GM12864 (cell line): ENCODE measurements around the gene ANGPTL8.

Experiments used
- DNase-seq: peaks from one replicate; pipeline ENCODE4 v3.0.0-alpha.2; 2011; ENCODE audit warnings: low read depth
- H3K4me3 ChIP-seq: 2 replicates; pipeline ENCODE4 v1.5.1; 2011; ENCODE audit warnings: mild to moderate bottlenecking, low read depth, low read length, control low read depth
- TF ChIP-seq, protein P1 (sequence below): IDR thresholded peaks from 2 replicates; pipeline ENCODE4 v1.5.1; 2011; ENCODE audit warnings: low read depth, mild to moderate bottlenecking, moderate library complexity, low read length, control low read depth, inconsistent platforms; ENCODE audit errors: missing control alignments

ANGPTL8 gene

DNA sequence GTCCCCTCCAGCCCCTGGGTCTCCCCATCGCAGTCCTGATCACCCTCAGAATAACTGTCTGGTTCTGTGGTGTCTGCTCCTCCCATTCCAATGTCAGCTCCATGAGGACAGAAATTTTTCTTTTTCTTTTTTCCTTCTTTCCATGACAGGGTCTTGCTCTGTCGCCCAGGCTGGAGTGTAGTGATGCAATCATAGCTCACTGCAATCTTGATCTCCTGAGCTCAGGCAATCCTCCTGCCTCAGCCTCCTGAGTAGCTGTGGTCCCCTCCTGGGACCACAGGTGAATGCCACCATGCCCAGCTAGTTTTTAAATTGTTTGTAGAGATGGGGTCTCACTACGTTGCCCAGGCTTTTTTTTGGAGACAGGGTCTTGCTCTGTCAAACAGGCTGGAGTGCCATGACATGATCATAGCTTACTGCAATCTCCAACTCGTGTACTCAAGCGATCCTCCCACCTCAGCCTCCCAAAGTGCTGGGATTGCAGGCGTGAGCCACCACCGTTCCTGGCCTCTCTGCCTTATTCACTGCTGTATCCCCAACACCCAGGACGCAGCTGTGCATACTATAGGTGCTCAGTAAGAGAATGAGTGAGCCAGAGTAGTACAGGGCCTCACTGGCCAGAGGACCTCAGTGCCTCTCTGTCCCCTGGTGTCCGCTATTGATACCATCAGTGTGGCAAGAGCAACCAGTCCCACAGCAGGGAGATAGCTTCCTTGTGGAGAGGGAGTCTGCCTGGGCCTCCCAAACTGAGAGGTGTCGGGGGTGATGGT is 28.1 kb downstream of the ANGPTL8 start:
- no peak overlapping the region for H3K4me3 ChIP-seq
- DNase-seq: no peak
- TF ChIP-seq, protein P1, sequence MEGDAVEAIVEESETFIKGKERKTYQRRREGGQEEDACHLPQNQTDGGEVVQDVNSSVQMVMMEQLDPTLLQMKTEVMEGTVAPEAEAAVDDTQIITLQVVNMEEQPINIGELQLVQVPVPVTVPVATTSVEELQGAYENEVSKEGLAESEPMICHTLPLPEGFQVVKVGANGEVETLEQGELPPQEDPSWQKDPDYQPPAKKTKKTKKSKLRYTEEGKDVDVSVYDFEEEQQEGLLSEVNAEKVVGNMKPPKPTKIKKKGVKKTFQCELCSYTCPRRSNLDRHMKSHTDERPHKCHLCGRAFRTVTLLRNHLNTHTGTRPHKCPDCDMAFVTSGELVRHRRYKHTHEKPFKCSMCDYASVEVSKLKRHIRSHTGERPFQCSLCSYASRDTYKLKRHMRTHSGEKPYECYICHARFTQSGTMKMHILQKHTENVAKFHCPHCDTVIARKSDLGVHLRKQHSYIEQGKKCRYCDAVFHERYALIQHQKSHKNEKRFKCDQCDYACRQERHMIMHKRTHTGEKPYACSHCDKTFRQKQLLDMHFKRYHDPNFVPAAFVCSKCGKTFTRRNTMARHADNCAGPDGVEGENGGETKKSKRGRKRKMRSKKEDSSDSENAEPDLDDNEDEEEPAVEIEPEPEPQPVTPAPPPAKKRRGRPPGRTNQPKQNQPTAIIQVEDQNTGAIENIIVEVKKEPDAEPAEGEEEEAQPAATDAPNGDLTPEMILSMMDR: no peak

GRCh38 chr19:11268783-11269267 is 29.4 kb downstream of the ANGPTL8 start:
- H3K4me3 ChIP-seq: no peak overlapping the region
- TF ChIP-seq, protein P1: no peak
- DNase-seq: no peak

DNA sequence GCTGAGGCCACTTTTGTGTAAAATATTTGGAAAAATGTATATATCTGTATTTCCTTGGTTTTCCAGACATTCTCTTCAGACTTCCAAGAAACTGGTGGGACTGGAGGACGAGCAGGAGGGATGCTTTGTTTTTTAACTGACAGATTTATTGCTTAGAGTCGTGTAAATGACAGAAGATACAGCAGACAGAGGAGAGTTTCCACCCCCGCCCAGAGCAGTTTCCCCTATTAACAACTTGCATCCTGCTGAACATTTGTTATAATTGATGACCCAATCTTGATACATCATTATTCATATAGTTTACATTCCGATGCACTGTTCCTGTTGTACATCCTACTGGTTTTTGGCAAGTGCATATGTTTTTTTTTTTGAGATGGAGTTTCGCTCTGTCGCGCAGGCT is 30.0 kb downstream of the ANGPTL8 start:
- TF ChIP-seq, protein P1: no peak
- H3K4me3 ChIP-seq: no peak overlapping the region
- no peak for DNase-seq

- TF ChIP-seq, protein P1: no peak
- DNase-seq: no peak
Observed at GRCh38 chr19:11273296-11273695, 33.9 kb downstream of the ANGPTL8 start.

GRCh38 chr19:11273989-11274388 is 34.6 kb downstream of the ANGPTL8 start:
- no peak overlapping the region for H3K4me3 ChIP-seq
- TF ChIP-seq, protein P1: no peak
- no peak for DNase-seq

More at GRCh38 chr19:11273296-11273695, 33.9 kb downstream of the ANGPTL8 start:
- no peak overlapping the region for H3K4me3 ChIP-seq

- TF ChIP-seq, protein P1: no peak
Observed at GRCh38 chr19:11274533-11275086, 35.2 kb downstream of the ANGPTL8 start.

More at GRCh38 chr19:11274533-11275086, 35.2 kb downstream of the ANGPTL8 start:
- H3K4me3 ChIP-seq: no peak overlapping the region
- no peak for DNase-seq
